ENCODE data around the gene DNAJC1.

GRCh38 chr10:21803374-21803773, 200.2 kb downstream of the DNAJC1 start:
- TF ChIP-seq CTCF (IDR thresholded peaks at IDR 0.05) (no peak), ZFX (IDR thresholded peaks at IDR 0.05; ENCODE audit: borderline replicate concordance) (no peak)

Measured in 22Rv1 (cell line).